Stromal cell of bone marrow (primary cell): ENCODE results near the gene TXNRD3.
A peak's percentile ranks its signal among the peaks of the same experiment; 100 is the strongest.

ENCODE experiments used
- DNase-seq: peaks from one replicate; pipeline ENCODE4 v3.0.0-alpha.2; 2012; ENCODE audit warnings: low read depth

Gene TXNRD3

DNA sequence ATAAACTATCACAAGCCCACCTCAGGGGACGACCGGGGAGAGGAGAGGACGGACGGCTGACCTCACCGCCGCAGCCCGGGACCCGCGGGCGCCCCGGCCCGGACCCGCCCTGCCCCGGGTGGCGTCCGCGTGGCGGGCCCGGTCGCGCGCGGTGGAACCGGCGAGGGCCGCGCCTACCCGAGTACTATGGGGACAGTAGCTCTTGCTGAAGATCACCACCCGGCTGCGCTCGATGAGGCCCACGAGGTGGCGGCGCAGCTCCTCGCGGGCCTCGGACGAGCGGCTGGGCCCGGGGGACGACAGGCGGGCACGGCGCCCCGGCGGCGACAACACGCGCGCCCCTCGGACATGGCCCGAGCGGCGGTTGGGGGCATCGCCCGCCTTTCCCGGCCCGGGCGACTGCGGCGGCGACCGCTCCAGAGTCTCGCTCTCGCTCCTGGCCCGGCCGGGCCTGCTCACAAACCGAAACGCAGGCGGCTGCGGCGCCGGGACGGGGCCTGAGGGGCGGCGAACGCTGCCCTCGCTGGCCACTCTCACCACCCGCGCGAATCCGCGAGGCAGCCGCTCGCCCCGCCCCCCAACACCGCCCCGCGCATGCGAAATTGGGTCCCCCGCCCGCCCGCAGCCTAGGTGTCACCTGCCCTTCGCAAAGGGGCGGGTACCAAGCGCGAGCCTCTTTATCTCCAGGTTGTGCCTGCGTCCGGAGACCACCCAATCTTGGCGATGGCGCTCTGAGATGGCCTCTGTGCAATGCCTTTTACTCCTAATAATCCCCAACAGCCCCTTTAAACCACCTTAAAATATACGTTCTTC lies at the start of gene TXNRD3:
Gene TXNRD3, minus strand, starts transcription at position 554 of the 813 bp plus-strand sequence.
- DNase-seq = peak; percentile 48

DNA sequence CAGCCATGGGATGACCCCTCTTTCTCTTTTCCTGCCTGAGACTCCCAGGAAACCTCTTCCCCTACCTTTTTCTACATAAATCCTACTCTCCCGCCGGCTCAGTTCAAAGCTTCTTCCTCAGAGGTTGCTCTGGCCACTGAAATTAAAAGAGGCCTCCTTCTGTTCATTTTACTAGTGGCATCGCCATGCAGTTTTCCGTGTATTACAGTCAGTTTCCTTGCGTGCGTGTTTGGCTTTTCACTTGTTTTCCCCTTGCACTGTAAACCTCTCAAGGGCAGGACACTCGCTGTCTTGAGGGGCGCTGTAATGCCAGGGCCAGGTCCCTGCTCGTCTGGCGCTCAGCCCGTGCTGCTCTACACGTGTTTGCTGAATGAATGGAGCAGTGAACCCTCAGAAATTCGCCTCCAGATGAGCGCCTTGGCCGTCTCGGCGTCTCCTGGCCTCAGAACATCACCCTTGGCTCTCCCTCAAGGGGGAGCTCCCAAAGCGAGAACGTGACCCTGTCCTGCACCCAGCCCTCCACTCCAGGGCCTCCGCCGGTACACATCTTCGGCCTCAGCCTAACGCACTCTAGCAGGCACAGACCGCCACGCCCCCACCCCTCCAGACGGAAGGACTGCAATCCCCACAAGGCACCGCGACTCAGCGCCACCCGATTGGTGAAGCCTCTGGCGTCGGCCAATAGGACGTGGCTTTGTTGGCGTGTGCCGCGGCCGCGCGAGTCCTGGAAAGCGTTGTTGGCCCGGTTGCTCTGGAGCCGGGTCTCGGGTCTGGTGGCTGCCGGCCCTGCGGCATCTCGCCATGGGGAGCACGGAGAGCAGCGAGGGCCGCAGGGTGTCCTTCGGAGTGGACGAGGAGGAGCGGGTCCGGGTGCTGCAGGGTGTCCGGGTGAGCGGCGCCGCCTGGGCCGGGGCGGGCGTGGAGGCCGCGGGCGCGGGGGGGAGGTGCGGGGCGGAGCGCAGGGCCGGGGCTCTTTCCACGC lies 48.9 kb upstream of the TXNRD3 start, which contains the start of gene CHCHD6:
Gene CHCHD6, plus strand, starts transcription at position 729 of the 982 bp plus-strand sequence. Its CDS starts 73 bp downstream, at position 802.
- DNase-seq = peak; percentile 85

DNA sequence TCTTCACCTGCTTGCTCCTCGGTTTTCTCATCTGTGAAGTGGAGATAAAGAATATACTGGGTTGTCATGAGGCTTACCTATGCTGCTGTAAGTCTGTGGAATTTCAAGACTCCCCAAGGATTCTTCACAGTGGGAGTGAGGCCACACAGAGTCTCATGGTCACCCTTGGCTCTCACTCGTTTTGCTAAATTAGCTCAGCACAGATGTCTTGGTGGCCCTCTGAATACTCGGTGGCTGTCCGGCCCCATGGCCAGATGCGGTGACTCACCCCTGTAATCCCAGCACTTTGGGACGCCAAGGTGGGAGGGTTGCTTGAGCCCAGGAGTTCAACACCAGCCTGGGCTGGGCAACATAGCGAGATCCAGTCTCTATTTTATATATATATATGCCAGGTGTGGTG lies 44.1 kb upstream of the TXNRD3 start:
- no peak for DNase-seq

DNA sequence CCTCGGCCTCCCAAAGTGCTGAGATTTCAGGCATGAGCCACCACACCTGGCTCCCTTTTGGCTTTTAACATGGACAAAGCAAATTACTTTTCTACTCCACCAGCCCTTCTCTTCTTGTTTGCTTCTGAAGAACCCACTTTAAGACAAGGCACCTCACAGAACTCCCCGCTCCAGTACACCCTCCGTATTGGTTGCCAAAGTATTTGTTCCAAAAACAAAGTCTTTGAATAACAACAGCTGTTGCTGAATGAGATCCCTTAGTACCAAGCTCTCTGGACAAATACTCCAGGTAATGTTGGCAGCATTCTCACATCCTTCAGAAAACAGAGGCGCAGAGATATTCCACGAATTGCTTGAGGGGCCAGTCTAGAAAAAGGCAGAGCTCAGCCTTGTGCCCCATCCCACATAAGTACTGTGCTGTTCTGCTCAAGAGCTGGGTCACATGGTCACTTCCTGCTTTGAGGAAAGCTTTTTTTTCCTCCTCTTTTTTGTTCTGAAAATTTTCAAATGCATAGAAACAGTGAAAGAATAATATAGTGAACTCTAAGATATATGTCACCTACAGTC lies 41.9 kb upstream of the TXNRD3 start:
- DNase-seq = no peak

DNA sequence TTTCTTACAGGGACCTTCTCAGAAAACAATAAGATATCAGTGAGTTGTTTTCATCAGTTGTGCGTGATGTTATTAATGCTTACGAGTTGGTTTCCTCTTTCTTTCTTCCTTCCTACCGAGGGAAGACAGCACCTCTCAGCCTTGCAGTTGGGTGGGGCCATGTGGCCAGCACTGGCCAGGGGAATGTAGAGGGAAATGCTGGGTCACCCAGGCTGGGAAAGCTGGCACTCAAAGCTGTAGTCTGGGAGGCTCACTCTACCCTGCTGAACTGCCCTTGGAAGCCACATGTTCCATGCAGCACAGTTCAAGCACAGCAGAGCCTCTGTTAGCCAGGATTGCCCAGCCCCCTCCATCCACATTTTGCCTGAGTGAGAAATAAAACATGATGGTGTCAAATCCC lies 39.0 kb upstream of the TXNRD3 start:
- DNase-seq = no peak

DNA sequence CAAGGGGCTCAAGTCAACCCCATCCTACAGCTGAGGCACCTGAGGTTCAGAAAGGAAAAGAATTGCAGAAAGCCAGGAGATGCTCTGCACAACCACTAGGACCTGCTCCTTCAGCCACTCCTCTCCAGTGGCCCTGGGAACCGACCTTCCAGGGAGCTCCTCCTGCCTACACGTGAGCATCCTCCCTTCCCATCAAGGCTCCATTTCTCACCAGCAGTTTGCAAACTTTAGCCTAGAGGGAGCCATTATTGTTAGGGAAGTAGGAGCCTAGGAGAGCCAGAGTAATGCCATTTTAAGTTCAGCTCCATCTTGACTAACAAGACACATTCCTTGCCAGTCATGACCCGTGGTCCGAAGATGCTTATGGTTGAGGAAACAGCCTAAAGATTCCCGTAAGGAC lies 37.9 kb upstream of the TXNRD3 start:
- DNase-seq = no peak

DNA sequence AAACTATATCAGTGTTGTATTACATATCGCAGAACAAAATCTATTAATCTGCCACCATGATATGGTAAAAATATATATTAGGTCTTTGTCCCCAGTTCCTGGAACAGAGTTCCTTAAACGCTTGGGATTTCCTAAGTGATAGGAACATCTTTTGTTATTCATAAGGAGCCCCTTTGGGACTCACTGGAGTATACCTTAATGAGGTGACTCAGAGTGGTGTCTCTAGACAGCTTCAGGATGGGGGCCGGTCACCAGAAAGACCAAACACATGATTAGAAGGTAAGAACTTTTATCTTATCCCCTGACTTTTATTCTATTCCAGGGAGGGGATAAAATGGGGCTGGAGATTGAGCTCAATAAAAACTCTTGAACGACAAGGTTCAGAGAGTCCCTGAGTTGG lies 36.8 kb upstream of the TXNRD3 start:
- DNase-seq = no peak

DNA sequence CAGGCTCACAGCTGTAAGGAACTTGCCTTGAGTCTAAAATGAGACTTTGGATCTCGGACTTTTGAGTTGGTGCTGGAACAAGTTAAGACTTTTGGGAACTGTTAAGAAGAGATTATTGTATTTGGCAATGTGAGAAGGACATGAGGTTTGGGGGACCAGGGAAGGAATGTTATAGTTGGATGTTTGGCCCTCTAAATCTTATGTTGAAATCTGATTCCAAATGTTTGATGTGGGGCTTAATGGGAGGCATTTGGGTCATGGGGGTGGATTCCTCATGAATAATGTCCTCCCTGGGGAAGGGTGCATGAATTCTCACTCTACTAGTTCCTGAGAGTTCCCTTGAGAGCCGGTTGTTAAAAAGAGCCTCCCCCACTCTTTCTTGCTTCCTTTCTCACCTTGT lies 30.6 kb upstream of the TXNRD3 start:
- DNase-seq = peak; percentile 52

DNA sequence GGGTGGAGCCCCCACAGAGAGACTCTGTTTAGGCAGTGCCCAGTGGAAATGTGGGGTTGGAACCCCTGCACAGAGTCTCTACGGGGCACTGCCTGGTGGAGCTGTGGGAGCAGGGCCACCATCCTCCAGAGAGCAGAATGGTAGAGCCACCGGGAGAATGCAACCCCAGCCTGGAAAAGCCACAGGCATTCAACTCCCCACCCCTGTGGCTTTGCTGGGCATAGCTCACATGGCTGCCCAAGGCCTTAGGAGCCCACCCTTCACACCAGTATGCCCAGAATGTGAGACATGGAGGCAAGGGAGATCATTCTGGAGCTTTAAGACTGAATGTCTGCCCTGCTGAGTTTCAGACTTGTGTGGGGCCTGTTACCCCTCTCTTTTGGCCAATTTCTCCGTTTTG lies 30.1 kb upstream of the TXNRD3 start:
- no peak for DNase-seq

DNA sequence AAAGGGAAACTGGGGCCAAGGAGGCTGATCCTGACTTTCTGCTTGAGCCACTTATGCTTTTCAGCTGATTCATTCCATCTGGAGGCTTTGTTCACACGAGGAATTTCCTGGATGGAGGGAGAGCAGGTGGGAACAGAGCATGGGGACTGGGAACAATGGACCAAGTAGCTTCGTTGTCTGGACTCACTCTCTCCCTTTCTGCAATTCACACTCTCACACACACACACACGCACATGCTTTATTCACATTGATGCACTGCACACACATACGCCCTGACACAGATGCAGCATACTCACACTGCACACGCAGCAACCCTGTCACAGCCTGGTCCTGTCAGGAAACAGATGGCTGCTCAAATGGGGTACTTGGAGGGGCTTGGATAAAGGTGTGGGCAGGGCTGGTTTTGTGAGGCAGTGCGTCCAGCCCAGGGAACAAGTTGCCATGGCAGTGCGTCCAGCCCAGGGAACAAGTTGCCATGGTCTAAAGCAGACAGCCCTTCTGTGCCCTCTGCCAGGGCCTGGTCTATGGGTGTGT lies 29.4 kb upstream of the TXNRD3 start:
- DNase-seq = peak; percentile 26

DNA sequence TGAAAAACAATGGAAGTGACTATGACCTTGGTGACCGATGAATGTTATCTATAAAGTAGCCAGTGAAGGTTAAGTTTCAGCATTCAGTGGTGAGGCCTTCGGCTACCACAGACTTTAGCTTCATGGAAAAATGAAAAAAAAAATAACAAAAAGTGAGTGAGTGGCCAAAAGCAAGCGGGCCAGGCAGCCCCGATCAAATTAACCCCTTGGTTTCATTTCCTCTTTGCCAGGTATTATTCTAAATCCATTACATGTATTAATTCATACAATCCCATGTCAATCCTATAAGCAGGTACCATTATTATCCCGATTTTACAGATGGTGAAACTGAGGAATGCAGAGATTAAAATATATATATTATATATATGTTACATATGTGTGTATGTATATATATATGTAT lies 28.1 kb upstream of the TXNRD3 start:
- no peak for DNase-seq

DNA sequence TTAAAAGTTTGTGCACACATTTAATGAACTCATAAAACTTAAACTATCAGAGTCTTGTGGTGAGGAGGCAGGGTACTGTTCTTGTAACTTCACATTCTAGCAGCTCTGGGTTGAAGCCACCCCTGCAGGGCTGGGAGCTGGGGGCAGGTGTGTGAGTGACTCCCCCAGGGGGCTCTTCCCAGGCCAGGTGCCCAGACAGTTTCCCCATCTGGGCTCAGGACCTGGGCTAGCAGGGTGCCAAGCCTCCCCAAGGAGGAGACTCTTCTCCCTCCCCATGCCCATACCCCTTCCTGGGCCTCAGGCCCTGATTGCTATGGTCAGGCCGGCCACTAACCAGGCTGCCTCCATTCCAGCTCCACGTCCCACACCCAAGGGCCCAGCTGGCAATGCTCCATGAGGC lies 27.1 kb upstream of the TXNRD3 start:
- no peak for DNase-seq

DNA sequence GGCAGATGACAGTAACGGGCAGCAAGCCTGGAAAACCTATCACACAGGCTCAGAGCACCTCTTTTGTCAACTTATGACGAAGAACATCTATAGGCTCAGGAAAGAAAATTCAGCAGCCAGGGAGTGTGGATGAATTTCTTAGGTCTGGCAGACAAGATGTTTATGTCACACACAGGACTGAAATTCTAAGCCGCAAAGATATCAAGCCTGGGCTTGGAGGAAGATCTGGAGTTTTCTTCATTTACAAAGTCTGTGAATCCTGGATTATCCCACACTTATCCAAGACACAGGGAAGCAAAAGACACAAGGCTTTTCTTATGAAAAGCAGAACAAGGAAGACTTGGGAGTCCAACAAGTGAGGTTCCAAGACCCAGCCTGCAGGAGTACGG lies 25.7 kb upstream of the TXNRD3 start:
- DNase-seq = no peak

DNA sequence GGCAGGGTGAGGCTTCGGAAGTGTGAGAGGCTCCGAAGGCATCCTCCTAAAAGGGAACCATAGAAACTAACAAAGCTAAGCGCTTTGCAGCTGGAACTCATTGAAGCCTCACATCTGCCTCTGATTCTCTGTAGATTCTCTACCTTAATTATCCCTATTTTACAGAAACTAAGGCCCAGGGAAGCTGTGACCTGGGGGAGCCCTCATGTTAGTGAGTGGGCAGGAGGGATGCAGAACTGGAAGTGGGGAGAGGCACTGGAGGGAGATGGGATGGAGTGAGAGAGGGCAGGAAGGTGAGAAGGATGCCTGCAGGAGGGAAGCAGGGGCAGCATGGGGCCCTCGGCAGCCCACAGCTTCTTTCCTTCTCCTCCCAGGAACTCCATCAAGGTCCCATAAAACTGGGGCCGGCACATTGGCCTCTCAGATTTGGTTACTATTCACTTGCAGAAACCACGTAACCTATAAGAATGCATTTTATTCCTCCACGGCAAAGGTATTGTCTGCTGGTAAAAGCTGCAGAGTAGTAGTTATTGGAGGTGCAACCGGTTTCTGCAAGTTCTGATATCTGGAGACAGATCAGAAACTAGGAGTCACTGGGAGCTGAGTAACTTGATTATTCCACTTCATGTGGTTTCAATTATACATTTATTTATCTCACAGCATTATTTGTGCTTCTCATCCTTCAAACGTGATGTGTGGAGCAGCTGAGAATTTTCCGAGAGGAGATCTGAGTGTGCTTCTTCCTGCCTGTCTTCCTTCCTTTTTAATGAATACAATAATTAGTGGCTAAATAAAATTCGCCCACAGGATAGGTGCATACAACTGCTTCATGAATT lies 25.1 kb upstream of the TXNRD3 start:
- no peak for DNase-seq

DNA sequence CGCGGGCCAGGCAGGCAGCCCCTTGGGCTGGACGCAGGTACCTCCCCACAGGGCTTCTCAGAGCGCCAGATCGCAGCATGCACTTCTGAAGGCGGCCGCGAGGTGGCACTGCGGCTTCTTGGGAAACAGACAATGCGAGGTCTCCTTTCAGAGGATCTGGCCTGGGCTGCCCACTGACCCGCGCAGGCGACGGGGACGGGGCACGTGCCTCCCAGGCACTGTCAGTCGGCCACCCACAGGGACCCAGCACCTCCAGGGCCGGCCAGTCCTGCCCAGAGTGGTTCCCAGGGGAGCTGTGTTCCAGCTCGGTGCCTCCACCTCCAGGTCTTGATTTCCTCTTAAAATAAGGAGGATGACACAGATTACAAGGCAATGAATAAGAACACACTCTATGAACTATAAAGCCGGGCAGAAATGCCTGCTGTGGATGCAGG lies 24.4 kb upstream of the TXNRD3 start:
- peak; percentile 43 for DNase-seq

DNA sequence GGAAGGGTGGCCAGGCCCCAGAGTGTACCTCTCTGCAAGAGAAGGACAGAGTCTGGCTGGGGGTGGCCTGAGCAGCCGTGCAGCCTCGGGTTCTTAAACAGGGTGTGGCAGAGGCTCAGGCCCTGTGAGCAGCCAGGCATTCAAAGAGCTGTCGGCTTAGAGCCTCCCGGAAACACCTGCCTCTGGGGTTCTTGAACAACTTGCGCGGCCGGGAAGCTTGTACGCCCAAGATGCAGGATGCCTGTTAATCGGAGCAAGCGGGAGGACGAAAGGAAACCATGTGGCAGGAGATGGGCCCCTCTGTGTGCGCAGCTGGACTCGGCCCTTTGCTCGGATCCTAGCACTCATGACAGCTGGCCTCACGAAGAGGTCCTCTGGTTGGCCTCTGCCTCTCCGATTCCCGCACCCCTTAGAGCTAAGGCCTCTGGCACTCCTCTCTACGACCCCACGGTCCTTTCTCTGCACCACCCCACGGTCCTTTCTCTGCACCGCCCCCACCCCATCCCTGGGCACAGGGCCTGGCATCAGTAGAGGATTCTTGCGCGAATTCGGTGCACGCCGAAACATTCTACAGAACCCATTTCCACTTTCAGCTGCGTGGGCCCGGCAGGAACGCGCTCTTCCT lies 23.9 kb upstream of the TXNRD3 start:
- DNase-seq = no peak

DNA sequence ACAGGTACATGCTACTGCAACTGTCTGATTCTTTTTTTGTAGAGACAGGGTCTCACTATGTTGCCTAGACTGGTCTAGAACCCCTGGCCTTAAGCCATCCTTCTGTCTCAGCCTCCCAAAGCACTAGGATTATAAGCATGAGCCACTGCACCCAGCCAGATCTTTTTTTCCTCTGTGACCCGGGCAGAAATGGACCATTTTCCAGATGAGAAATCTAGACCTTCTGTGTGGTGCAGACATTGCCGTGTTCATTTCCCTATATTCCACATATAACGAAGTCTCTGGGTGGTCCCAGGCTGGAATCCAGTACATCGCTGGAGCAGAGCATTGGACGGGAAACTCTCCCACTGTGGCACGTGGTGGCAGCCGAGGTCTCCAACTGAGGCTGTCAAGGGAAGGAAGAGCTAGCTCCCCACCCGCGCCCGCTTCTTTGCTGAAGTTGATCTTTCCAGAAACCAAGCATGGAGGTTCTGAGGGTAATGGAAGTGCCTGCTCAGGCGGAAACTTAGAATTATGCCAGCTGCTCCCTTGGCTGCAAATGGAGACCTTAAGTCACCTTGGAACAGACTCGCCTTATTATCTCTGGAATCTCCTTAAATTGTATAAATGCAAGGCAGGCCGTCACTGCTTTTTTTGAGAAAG lies 23.1 kb upstream of the TXNRD3 start:
- no peak for DNase-seq

DNA sequence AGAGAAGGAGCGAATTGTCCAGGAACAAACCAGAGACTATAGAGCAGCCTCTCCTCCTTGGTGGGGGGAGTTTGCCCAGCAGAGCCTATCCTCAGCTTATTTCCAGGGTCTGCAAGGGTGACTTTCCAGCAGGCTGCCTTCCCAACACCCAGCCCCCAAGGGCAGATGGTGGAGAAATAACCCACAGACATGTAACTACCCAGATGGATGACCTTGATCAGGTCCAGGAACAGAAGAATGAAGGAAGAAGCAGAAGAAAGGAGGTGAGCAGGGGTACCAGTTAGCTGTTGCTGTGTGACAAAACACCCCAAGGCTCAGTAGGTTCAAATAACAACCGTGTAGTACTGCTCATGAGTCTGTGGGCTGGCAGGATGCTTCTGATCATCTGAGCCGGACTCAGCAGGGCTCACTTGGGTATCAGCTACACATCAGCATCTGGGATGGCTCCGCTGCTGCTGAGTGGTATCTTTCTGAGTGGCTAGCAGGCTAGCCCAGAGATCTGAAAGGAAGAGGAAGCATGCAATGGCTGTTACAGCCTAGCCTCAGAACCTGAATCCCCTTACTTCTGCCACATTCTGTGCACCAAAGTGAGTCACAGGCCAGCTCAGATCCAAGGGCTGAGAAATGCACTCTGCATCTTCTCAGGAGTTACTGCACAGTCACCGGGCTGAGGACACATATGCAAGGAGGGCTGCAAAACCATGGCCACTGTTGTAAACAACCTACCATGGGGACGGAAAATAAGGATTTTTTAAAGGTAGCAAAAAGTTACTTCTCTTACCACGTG lies 22.2 kb upstream of the TXNRD3 start:
- no peak for DNase-seq

DNA sequence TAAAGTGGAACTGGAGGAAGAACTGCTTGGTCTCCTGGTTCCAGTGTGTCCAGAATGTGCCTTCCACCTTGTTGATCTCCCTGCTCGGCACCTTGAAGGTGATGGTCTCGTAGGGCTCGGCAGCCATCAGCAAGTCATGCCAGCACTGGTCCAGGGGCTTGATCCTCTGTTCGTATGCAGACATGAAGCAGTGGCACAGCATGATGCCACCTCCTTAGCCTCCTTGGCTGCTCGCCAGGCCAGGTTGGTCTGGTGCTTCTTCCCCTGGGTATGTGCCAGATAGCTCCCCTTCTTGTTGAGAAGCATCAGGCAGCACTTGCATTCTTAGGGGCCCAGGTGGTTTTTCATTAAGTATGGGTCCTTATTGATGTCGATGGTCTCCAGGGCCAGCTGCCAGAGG lies 17.8 kb upstream of the TXNRD3 start:
- DNase-seq = no peak

DNA sequence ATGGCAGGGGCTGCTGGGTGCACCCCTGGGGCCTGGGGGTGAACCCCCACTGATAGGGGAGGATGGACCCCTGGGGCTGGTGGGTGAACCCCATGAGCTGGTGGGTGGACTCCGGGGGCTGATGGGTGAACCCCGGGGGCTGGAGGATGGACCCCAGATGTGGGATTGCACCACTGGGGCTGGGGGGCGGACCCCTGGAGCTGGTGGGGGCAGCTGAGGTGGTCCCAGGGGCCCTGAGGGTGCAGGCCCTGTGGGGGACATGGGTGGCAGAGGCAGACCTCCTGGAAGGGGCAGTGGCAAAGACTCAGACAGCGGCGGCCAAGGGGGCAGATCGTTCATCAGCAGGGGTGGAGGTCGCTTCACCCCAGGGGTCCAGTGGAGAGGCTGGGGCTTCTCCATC lies 17.4 kb upstream of the TXNRD3 start:
- no peak for DNase-seq
